ENCODE data around the gene OBP2A. TPM values are rescaled to one million over a fixed set of nuclear protein-coding genes. Genes with fewer than 3 reads are reported as not detected.

OBP2A gene
- total RNA-seq, 1 donor from 2014 or later: not detected

DNA sequence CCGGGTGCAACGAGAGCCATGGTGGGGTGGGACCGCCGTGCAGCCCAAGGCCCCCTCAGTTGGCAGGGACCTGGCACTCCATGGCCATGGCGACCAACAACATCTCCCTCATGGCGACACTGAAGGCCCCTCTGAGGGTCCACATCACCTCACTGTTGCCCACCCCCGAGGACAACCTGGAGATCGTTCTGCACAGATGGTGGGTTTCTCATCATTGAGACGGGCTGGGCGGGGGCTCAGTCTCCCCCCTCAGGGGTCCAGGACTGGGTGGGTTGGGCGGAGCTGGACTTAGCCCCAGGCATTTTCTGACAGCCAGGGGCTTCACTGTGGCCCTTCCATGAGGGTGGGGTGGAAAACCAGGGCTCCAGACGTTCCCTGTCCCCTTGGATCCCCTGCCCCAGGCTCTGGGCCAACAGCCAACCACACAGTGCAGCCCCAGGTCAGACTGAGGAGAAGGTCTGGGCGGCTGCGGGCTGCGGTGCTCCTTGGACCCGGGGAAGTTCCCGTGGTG is 16.4 kb downstream of the OBP2A start:
- no peak for DNase-seq (ENCODE audit: low read depth)
- TF ChIP-seq, protein P1, sequence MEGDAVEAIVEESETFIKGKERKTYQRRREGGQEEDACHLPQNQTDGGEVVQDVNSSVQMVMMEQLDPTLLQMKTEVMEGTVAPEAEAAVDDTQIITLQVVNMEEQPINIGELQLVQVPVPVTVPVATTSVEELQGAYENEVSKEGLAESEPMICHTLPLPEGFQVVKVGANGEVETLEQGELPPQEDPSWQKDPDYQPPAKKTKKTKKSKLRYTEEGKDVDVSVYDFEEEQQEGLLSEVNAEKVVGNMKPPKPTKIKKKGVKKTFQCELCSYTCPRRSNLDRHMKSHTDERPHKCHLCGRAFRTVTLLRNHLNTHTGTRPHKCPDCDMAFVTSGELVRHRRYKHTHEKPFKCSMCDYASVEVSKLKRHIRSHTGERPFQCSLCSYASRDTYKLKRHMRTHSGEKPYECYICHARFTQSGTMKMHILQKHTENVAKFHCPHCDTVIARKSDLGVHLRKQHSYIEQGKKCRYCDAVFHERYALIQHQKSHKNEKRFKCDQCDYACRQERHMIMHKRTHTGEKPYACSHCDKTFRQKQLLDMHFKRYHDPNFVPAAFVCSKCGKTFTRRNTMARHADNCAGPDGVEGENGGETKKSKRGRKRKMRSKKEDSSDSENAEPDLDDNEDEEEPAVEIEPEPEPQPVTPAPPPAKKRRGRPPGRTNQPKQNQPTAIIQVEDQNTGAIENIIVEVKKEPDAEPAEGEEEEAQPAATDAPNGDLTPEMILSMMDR (conservative IDR thresholded peaks at IDR 0.05; ENCODE audit: low read depth, low read length): no peak
- no peak overlapping the region for H3K4me3 ChIP-seq (ENCODE audit: low read depth, low read length)

DNA sequence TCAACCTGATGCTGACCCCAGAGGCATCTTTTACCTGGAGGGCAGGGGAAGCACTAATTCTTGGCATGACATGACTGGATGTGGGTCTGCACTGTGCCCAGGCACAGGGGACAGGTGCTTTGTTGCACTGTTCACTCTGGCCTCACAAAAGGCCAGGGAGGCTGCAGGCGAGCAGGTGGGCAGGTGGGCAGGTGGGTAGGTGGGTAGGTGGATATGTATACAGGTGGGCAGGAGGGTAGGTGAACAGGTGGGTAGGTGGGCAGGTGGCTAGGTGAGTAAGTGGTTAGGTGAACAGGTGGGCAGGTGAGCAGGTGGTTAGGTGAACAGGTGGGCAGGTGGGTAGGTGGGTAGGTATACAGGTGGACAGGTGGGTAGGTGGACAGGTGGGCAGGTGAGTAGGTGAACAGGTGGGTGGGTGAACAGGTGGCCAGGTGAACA is 17.1 kb downstream of the OBP2A start:
- TF ChIP-seq, protein P1 (conservative IDR thresholded peaks at IDR 0.05; ENCODE audit: low read depth, low read length): no peak
- DNase-seq (ENCODE audit: low read depth): no peak
- H3K4me3 ChIP-seq (ENCODE audit: low read depth, low read length): no peak overlapping the region

DNA sequence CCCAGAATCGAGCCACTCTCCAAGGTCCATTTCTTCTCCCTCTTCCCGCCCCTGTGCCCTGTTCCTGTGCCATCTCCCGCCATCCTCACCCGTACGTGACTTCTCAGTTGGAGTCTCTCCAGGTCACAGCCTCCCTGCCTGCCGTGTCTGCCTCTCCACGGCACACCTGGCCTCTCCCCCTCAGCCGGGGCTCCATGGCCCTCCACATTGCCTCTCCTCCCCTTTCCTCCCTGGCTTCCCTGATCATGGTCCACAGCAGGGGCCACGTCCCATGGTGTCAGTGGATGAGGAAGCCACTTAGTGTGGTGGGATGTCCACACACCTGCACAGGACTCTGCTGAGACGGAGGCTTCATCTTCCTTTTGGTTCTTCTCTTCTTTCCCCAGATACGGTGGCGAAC is 17.9 kb downstream of the OBP2A start:
- TF ChIP-seq, protein P1 (conservative IDR thresholded peaks at IDR 0.05; ENCODE audit: low read depth, low read length): no peak
- DNase-seq (ENCODE audit: low read depth): no peak
- no peak overlapping the region for H3K4me3 ChIP-seq (ENCODE audit: low read depth, low read length)

GRCh38 chr9:135565141-135565628 is 19.3 kb downstream of the OBP2A start:
- H3K4me3 ChIP-seq (ENCODE audit: low read depth, low read length): no peak overlapping the region
- TF ChIP-seq, protein P1 (conservative IDR thresholded peaks at IDR 0.05; ENCODE audit: low read depth, low read length): no peak
- no peak for DNase-seq (ENCODE audit: low read depth)

- DNase-seq (ENCODE audit: low read depth): no peak
- H3K4me3 ChIP-seq (ENCODE audit: low read depth, low read length): no peak overlapping the region
- TF ChIP-seq, protein P1 (conservative IDR thresholded peaks at IDR 0.05; ENCODE audit: low read depth, low read length): no peak
Observed at GRCh38 chr9:135565636-135566035, 19.7 kb downstream of the OBP2A start.

DNA sequence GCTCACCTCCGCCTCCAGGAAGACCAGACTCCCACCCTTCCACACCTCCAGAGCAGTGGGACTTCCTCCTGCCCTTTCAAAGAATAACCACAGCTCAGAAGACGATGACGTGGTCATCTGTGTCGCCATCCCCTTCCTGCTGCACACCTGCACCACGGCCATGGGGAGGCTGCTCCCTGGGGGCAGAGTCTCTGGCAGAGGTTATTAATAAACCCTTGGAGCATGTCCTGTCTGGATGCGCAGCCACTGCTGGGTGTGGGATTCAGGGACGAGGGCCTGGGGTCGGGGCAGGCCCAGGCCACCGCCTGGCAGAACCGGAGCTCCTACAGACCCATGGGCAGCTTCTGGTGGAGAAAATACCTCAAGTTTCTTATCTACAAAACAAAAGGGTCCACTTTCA is 20.6 kb downstream of the OBP2A start:
- no peak for DNase-seq (ENCODE audit: low read depth)
- no peak overlapping the region for H3K4me3 ChIP-seq (ENCODE audit: low read depth, low read length)

More for the DNA sequence above, 20.6 kb downstream of the OBP2A start:
- TF ChIP-seq, protein P1 (conservative IDR thresholded peaks at IDR 0.05; ENCODE audit: low read depth, low read length): no peak
